ENCODE measurements around the gene NDUFAF4. TPM values are rescaled to one million over a fixed set of nuclear protein-coding genes. Genes with fewer than 3 reads are reported as not detected.

NDUFAF4 gene
- total and polyA plus RNA-seq, 2 of the 8 experiments (the other 6 are each of a cell fraction or from before 2014, with no cell fraction given), result 21.9 to 84.4 TPM

- H3K18ac ChIP-seq (ENCODE audit: extremely low read depth, low read length), result no peak overlapping the region
- ChIA-PET POLR2A (ENCODE audit: partially characterized antibody) (interaction anchor here (1.4 kb wide), 1 partner anchor 19 kb away, joined by 5 read pairs; no protein-coding TSS in a partner anchor), CTCF (ENCODE audit: partially characterized antibody) (interaction anchor here (1.6 kb wide), 1 partner anchor 82 kb away, joined by 4 read pairs; no protein-coding TSS in a partner anchor)
- FAIRE-seq (no peak), DNase-seq (ENCODE audit: low read depth in 1 of 2, low spot score in 2 of 2) (no peak)
- no peak overlapping the region for H2BK120ac ChIP-seq (replicated peaks; ENCODE audit: low read depth, low read length)
- no peak overlapping the region for H3K4ac ChIP-seq (replicated peaks; ENCODE audit: insufficient read length, low read depth, low read length)
- H3K9ac ChIP-seq (replicated peaks in 1 of 4; ENCODE audit: extremely low read depth in 1 of 4, low read depth in 3 of 4, low read length in 3 of 4), result no peak overlapping the region
- no peak overlapping the region for H2BK5ac ChIP-seq (ENCODE audit: low read depth, low read length)
- no peaks in the 10 kb centered on the region for H3K79me2 ChIP-seq (ENCODE audit: control insufficient read depth in 1 of 2, insufficient read depth in 2 of 2, low read length in 2 of 2)
- H3K36me3 ChIP-seq (ENCODE audit: control insufficient read depth in 2 of 4, insufficient read depth in 4 of 4, low read length in 3 of 4), result no peaks in the 10 kb centered on the region
- no peaks in the 10 kb centered on the region for H4K20me1 ChIP-seq (replicated peaks in 1 of 2; ENCODE audit: control insufficient read depth in 1 of 2, insufficient read depth in 2 of 2, low read length in 2 of 2)
- no peaks in the 10 kb centered on the region for H3K9me3 ChIP-seq (ENCODE audit: insufficient read depth in 2 of 2, low read depth in 1 of 2, low read length in 1 of 2)
- H3K27me3 ChIP-seq (replicated peaks in 1 of 4; ENCODE audit: control insufficient read depth in 3 of 4, extremely low read depth in 1 of 4, insufficient read depth in 3 of 4, low read length in 3 of 4), result no peaks in the 10 kb centered on the region
- no peak overlapping the region for H4K5ac ChIP-seq (ENCODE audit: insufficient read length, low read depth, low read length)
- no peak overlapping the region for H3K56ac ChIP-seq (replicated peaks; ENCODE audit: insufficient read length, low read depth, low read length)
- H2BK12ac ChIP-seq (ENCODE audit: low read depth, low read length), result no peak overlapping the region
- H4K8ac ChIP-seq (ENCODE audit: extremely low read depth, insufficient read depth, low read length), result no peak overlapping the region
- H2BK15ac ChIP-seq (ENCODE audit: low read length), result no peak overlapping the region
- no peaks in the 10 kb centered on the region for H3K4me1 ChIP-seq (replicated peaks in 1 of 4; ENCODE audit: control insufficient read depth in 3 of 4, insufficient read depth in 4 of 4, low read length in 3 of 4)
- no peak overlapping the region for H3K4me3 ChIP-seq (ENCODE audit: extremely low read depth in 1 of 4, insufficient read depth in 2 of 4, low read depth in 3 of 4, low read length in 4 of 4)
- H4K91ac ChIP-seq (replicated peaks; ENCODE audit: insufficient read length, low read length), result no peak overlapping the region
- H3K79me1 ChIP-seq (ENCODE audit: low read depth, low read length), result no peaks in the 10 kb centered on the region
- H2AFZ ChIP-seq (ENCODE audit: low read length), result no peak overlapping the region; the same call in 1 of the 2 replicates
- no peak overlapping the region for H3K27ac ChIP-seq (ENCODE audit: low read depth, low read length)
- H3K14ac ChIP-seq (ENCODE audit: insufficient read length), result no peak overlapping the region
- no peaks in the 10 kb centered on the region for H3K23me2 ChIP-seq (ENCODE audit: low read depth, low read length)
- H3K4me2 ChIP-seq (ENCODE audit: insufficient read depth in 1 of 2, low read depth in 2 of 2, low read length in 2 of 2), result no peak overlapping the region
- TF ChIP-seq HDAC2 (IDR thresholded peaks at IDR 0.05; ENCODE audit: borderline replicate concordance in 1 of 2, low read depth in 2 of 2, low read length in 2 of 2), result no peak
- no peak for TF ChIP-seq SP1 (IDR thresholded peaks at IDR 0.05; ENCODE audit: low read depth, low read length)
- TF ChIP-seq KDM1A (IDR thresholded peaks at IDR 0.05; ENCODE audit: borderline replicate concordance, low read length), result no peak
- TF ChIP-seq SAP30 (IDR thresholded peaks at IDR 0.05; ENCODE audit: insufficient read depth, insufficient replicate concordance, low read length), result no peak
- TF ChIP-seq SRF (IDR thresholded peaks at IDR 0.05; ENCODE audit: low read depth, low read length), result no peak
- H3K23ac ChIP-seq (ENCODE audit: insufficient read length), result no peak overlapping the region
- no peak overlapping the region for H2AK5ac ChIP-seq (ENCODE audit: low read depth, low read length)
- no peak overlapping the region for H2BK20ac ChIP-seq (ENCODE audit: low read length)
Measured at GRCh38 chr6:96878143-96878542, 19.5 kb downstream of the NDUFAF4 start.

All from H1 (cell line).